HPDE6-E6E7 (cell line): ENCODE measurements around the gene CYP2A7.
"Not testable (repeated sequence)": the region's sequence is repeated elsewhere in the genome, so short reads cannot be mapped to it uniquely, and the experiment has no call there.

Experiments
- DNase-seq: peaks from one replicate; pipeline ENCODE4 v3.0.0; 2011; ENCODE audit warnings: missing footprints; ENCODE audit errors: extremely low spot score

The CYP2A7 gene

GRCh38 chr19:40899964-40900363 is 17.9 kb upstream of the CYP2A7 start:
- not testable (repeated sequence) for DNase-seq

GRCh38 chr19:40896843-40897789 is 15.1 kb upstream of the CYP2A7 start:
- not testable (repeated sequence) for DNase-seq

GRCh38 chr19:40896418-40896796 is 14.4 kb upstream of the CYP2A7 start:
- DNase-seq = no peak

GRCh38 chr19:40893112-40893511 is 11.1 kb upstream of the CYP2A7 start:
- no peak for DNase-seq

GRCh38 chr19:40889366-40889765 is 7.3 kb upstream of the CYP2A7 start:
- DNase-seq = no peak

- no peak for DNase-seq
Observed at GRCh38 chr19:40888191-40888590, 6.2 kb upstream of the CYP2A7 start.

- DNase-seq = not testable (repeated sequence)
Observed at GRCh38 chr19:40884187-40884931, 2.3 kb upstream of the CYP2A7 start.

- not testable (repeated sequence) for DNase-seq
Observed at GRCh38 chr19:40879349-40879748, 2.7 kb downstream of the CYP2A7 start.

- DNase-seq = not testable (repeated sequence)
Observed at GRCh38 chr19:40875526-40875951, 6.5 kb downstream of the CYP2A7 start.

GRCh38 chr19:40874874-40875273 is 7.2 kb downstream of the CYP2A7 start:
- DNase-seq = not testable (repeated sequence)

GRCh38 chr19:40873873-40874272 is 8.2 kb downstream of the CYP2A7 start:
- not testable (repeated sequence) for DNase-seq

GRCh38 chr19:40872209-40872608 is 9.8 kb downstream of the CYP2A7 start:
- DNase-seq = no peak

- no peak for DNase-seq
Observed at GRCh38 chr19:40867701-40868100, 14.3 kb downstream of the CYP2A7 start.

GRCh38 chr19:40864739-40865496 is 17.1 kb downstream of the CYP2A7 start:
- DNase-seq = not testable (repeated sequence)

- DNase-seq = no peak
Observed at GRCh38 chr19:40862785-40863184, 19.2 kb downstream of the CYP2A7 start.

GRCh38 chr19:40862333-40862732 is 19.7 kb downstream of the CYP2A7 start:
- DNase-seq = no peak

GRCh38 chr19:40858109-40858508 is 23.9 kb downstream of the CYP2A7 start:
- DNase-seq = no peak

GRCh38 chr19:40852467-40853152 is 29.4 kb downstream of the CYP2A7 start:
- not testable (repeated sequence) for DNase-seq

GRCh38 chr19:40850277-40850676 is 31.8 kb downstream of the CYP2A7 start, which contains the start of gene CYP2A6:
Gene CYP2A6, minus strand, starts transcription at chr19:40850447. Its CDS starts 21 bp downstream, at chr19:40850426.
- DNase-seq = not testable (repeated sequence)

- not testable (repeated sequence) for DNase-seq
Observed at GRCh38 chr19:40846722-40847121, 35.3 kb downstream of the CYP2A7 start.

- DNase-seq = not testable (repeated sequence)
Observed at GRCh38 chr19:40843653-40844052, 38.4 kb downstream of the CYP2A7 start.
